Measurements from ENCODE around the gene CFB. TPM values are rescaled to one million over a fixed set of nuclear protein-coding genes. Genes with fewer than 3 reads are reported as not detected.

The CFB gene
- polyA plus RNA-seq, 1 donor (not counting 4 experiments of a cell fraction or from before 2014, with no cell fraction given) = 2.5 TPM

DNA sequence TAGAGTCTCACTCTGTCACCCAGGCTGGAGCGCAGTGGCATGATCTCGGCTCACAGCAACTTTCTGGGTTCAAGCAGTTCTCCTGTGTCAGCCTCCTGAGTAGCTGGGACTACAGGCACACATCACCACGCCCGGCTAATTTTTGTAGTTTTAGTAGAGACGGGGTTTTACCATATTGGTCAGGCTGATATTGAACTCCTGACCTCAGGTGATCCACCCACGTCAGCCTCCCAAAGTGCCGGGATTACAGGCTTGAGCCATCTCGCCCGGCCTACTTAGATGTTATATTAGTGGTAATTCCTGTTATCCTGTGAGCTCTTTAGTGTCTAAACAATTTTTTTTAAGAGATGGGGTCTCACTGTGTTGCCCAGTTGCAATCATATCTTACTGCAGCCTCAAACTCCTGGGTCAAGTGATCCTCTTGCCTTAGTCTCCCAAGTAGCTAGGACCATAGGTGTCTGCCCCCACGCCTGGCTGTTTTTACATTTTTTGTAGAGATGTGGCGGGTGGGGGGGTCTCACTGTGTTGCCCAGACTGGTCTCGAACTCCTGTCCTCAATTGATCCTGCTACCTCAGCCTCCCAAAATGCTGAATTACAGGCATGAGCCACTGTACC lies 32.0 kb downstream of the CFB start:
- Histone ChIP-seq H3K9ac (ENCODE audit: control insufficient read depth, extremely low read depth, insufficient read depth, low read length) (no peak overlapping the region), H4K20me1 (ENCODE audit: control insufficient read depth, extremely low read depth, insufficient read depth, low read length) (no peaks in the 10 kb centered on the region), H2AFZ (ENCODE audit: control insufficient read depth, low read length) (no peak overlapping the region), H3K79me2 (ENCODE audit: control insufficient read depth, insufficient read depth, low read length) (peaks cover 9% of the 10 kb centered on the region), H3K4me3 (ENCODE audit: control insufficient read depth in 2 of 3, extremely low read depth in 1 of 3, insufficient read depth in 2 of 3, low read depth in 1 of 3, low read length in 3 of 3) (no peak overlapping the region), H3K27ac (ENCODE audit: control insufficient read depth, insufficient read depth, low read length) (no peak overlapping the region), H3K36me3 (ENCODE audit: control insufficient read depth in 2 of 2, extremely low read depth in 1 of 2, insufficient read depth in 2 of 2, low read length in 2 of 2) (no peaks in the 10 kb centered on the region), H3K4me2 (ENCODE audit: control insufficient read depth, extremely low read depth, insufficient read depth, low read depth, low read length) (no peak overlapping the region), H3K27me3 (ENCODE audit: control insufficient read depth, extremely low read depth, insufficient read depth, low read length) (no peaks in the 10 kb centered on the region), H3K9me3 (ENCODE audit: control insufficient read depth, low read depth, low read length) (no peaks in the 10 kb centered on the region), H3K9me1 (ENCODE audit: control insufficient read depth, extremely low read depth, insufficient read depth, low read length) (no peaks in the 10 kb centered on the region), H3K4me1 (ENCODE audit: control insufficient read depth, extremely low read depth, insufficient read depth, low read length) (peaks cover 6% of the 10 kb centered on the region)
- dilution Hi-C loops (cut with MboI; ENCODE audit: extremely low pct_ligation_motif_present, low sequenced_read_pairs) = no loop called here
- no peak for FAIRE-seq
- no peak for DNase-seq (ENCODE audit: low read depth, low spot score)
- no peak for TF ChIP-seq EZH2 (IDR thresholded peaks at IDR 0.05; ENCODE audit: low read length)
- TF ChIP-seq, protein P1, sequence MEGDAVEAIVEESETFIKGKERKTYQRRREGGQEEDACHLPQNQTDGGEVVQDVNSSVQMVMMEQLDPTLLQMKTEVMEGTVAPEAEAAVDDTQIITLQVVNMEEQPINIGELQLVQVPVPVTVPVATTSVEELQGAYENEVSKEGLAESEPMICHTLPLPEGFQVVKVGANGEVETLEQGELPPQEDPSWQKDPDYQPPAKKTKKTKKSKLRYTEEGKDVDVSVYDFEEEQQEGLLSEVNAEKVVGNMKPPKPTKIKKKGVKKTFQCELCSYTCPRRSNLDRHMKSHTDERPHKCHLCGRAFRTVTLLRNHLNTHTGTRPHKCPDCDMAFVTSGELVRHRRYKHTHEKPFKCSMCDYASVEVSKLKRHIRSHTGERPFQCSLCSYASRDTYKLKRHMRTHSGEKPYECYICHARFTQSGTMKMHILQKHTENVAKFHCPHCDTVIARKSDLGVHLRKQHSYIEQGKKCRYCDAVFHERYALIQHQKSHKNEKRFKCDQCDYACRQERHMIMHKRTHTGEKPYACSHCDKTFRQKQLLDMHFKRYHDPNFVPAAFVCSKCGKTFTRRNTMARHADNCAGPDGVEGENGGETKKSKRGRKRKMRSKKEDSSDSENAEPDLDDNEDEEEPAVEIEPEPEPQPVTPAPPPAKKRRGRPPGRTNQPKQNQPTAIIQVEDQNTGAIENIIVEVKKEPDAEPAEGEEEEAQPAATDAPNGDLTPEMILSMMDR (optimal IDR thresholded peaks at IDR 0.05 in 1 of 3, IDR thresholded peaks at IDR 0.05 in 1 of 3, conservative IDR thresholded peaks at IDR 0.05 in 1 of 3; ENCODE audit: extremely low read depth in 1 of 3, insufficient read depth in 2 of 3, low read length in 3 of 3) = no peak

DNA sequence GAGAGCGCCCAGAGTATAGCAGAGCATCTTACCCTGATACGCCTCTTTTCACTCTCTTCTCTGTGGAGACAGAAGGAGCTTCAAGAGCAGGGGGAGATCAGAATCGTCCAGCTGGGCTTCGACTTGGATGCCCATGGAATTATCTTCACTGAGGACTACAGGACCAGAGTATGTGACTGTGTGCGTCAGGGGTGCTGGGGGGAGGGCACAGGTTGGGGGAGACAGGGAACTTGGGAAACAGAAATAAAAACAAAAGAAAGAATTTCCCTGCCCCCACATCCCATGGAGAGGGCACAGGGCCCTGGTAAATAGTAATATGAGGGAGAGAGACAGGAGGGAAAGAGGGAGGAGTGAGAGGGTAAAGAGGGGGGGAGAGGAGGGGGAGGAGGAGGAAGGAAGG lies 32.9 kb downstream of the CFB start:
- H3K36me3 ChIP-seq (ENCODE audit: control insufficient read depth in 2 of 2, extremely low read depth in 1 of 2, insufficient read depth in 2 of 2, low read length in 2 of 2) = no peaks in the 10 kb centered on the region
- no peak overlapping the region for H3K4me2 ChIP-seq (ENCODE audit: control insufficient read depth, extremely low read depth, insufficient read depth, low read depth, low read length)
- DNase-seq (ENCODE audit: low read depth, low spot score) = no peak
- no peaks in the 10 kb centered on the region for H3K9me1 ChIP-seq (ENCODE audit: control insufficient read depth, extremely low read depth, insufficient read depth, low read length)
- no peak for FAIRE-seq
- no peak for TF ChIP-seq EZH2 (IDR thresholded peaks at IDR 0.05; ENCODE audit: low read length)
- TF ChIP-seq, protein P1 (optimal IDR thresholded peaks at IDR 0.05 in 1 of 3, IDR thresholded peaks at IDR 0.05 in 1 of 3, conservative IDR thresholded peaks at IDR 0.05 in 1 of 3; ENCODE audit: extremely low read depth in 1 of 3, insufficient read depth in 2 of 3, low read length in 3 of 3) = no peak
- H3K27me3 ChIP-seq (ENCODE audit: control insufficient read depth, extremely low read depth, insufficient read depth, low read length) = no peaks in the 10 kb centered on the region
- no peaks in the 10 kb centered on the region for H3K4me1 ChIP-seq (ENCODE audit: control insufficient read depth, extremely low read depth, insufficient read depth, low read length)
- H3K9me3 ChIP-seq (ENCODE audit: control insufficient read depth, low read depth, low read length) = no peaks in the 10 kb centered on the region
- H2AFZ ChIP-seq (ENCODE audit: control insufficient read depth, low read length) = no peak overlapping the region
- H3K4me3 ChIP-seq (ENCODE audit: control insufficient read depth in 2 of 3, extremely low read depth in 1 of 3, insufficient read depth in 2 of 3, low read depth in 1 of 3, low read length in 3 of 3) = no peak overlapping the region
- no peaks in the 10 kb centered on the region for H4K20me1 ChIP-seq (ENCODE audit: control insufficient read depth, extremely low read depth, insufficient read depth, low read length)
- peaks cover 2% of the 10 kb centered on the region for H3K79me2 ChIP-seq (ENCODE audit: control insufficient read depth, insufficient read depth, low read length)
- no peak overlapping the region for H3K27ac ChIP-seq (ENCODE audit: control insufficient read depth, insufficient read depth, low read length)
- no peak overlapping the region for H3K9ac ChIP-seq (ENCODE audit: control insufficient read depth, extremely low read depth, insufficient read depth, low read length)
- dilution Hi-C loops (cut with MboI; ENCODE audit: extremely low pct_ligation_motif_present, low sequenced_read_pairs) = no loop called here
